Measurements from ENCODE around the gene ASF1B. TPM values are rescaled to one million over a fixed set of nuclear protein-coding genes. Genes with fewer than 3 reads are reported as not detected.

ASF1B gene
- total and polyA plus RNA-seq, 5 donors from 2014 or later: 4.6 to 10.1 (median 8.6) TPM

DNA sequence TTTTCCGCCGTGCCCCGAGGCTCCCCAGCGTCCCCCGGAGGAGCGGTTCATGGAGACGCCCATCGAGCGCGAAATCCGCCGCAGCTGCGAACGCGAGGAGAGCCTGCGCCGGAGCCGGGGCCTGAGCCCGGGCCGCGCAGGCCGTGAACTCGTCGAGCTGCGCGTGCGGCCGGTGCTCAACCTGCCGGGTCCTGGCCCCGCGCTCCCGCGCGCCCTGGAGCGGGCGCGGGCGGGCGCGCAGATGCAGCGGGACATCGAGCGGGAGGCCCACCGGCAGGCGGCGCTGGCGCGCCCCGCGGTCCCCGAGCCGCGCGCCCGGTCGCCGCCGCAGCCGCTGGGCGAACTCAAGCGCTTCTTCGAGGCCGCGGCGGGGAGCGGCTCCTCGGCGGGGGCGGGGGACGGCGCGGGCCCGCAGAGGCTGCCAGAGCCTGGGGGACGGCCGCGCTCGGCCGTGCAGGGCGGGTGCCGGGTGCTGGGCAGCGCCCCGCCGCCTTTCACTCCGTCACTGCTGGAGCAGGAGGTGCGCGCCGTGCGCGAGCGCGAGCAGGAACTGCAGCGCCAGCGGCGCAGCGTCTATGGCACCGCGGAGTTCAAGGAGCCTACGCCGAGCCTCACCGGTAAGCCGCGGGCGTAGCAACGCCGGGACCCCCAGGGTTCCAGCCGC is 63.0 kb downstream of the ASF1B start:
- peak; percentile 64 to 85 (median 83) for DNase-seq
- no peaks in the 10 kb centered on the region for H3K36me3 Mint-ChIP-seq
- H3K27ac ChIP-seq (ENCODE audit: insufficient read depth, low read length, poor library complexity, severe bottlenecking): no peak overlapping the region
- H3K27ac Mint-ChIP-seq: peak overlapping the region in 2 of 3 donors; percentile 88 to 91
- peak; percentile 76 to 81 for ATAC-seq (ENCODE audit: low read depth in 2 of 2)
- H3K4me3 ChIP-seq (ENCODE audit: low read depth, low read length): peak overlapping the region; percentile 64
- H3K27me3 ChIP-seq (ENCODE audit: control insufficient read depth, insufficient read depth, low read length): no peaks in the 10 kb centered on the region
- no peaks in the 10 kb centered on the region for H3K9me3 ChIP-seq (ENCODE audit: control insufficient read depth in 2 of 2, low read length in 2 of 2)
- H3K9me3 Mint-ChIP-seq: no peaks in the 10 kb centered on the region
- H3K27me3 Mint-ChIP-seq: peaks cover 21% of the 10 kb centered on the region
- peaks cover 36% of the 10 kb centered on the region for H3K4me1 ChIP-seq (ENCODE audit: control insufficient read depth, insufficient read depth, low read length, poor library complexity, severe bottlenecking)
- peaks cover 0 to 23% (median 7%) of the 10 kb centered on the region in 4 donors for H3K4me1 Mint-ChIP-seq
- peak overlapping the region; percentile 89 to 98 (median 92) for H3K4me3 Mint-ChIP-seq
- H3K36me3 ChIP-seq (ENCODE audit: control insufficient read depth, insufficient read depth, low read length): no peaks in the 10 kb centered on the region

DNA sequence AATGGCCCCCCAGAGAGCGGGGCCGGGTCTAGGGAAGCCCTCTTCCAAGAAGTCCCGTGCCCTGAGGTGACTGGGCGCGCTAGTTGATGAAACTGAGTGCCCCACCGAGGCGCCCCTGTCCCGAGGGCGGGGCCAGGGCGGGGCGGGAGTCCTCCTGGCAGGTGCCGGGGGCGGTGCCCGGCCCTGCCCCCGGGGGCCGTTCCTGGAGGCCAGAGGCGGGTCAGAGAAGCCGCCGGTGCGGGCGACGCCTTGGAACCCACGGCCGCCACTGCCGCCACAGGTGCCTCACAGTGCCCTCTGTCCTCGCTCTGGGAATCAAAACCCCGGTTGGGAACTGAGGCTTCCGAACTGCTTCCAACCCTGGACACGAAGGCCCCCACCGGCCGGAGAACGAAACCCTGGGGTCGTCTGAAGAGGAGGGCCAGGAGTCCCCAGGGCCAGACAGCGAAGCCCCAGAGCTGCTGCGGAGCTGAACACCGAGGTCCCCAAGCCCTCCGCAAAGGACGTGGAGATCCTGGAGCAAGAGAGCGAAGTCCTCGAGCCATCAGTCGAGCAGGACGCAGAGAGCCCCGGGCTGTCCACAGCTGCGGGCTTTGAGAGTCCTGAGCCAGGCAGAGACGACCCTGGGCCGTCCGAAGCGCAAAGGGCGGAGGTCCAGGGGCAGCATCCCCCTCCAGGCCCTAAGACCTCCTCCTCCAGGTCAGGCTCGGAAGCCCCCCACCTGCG is 63.7 kb downstream of the ASF1B start, which contains the start of gene MISP3:
MISP3 (plus strand) TSS at position 252 of the 726 bp plus-strand sequence. CDS start 524 bp downstream, outside the sequence.
- ATAC-seq (ENCODE audit: low read depth in 2 of 2) (no peak), DNase-seq (peak in 1 of 3 donors; percentile 39)
- Mint-ChIP-seq H3K4me1 (peaks cover 0 to 23% (median 7%) of the 10 kb centered on the region in 4 donors), H3K27me3 (peaks cover 18% of the 10 kb centered on the region), H3K9me3 (no peaks in the 10 kb centered on the region), H3K27ac (peak within 1 kb of the TSS in 2 of 3 donors; percentile 85 to 88), H3K36me3 (no peaks in the 10 kb centered on the region), H3K4me3 (peak within 1 kb of the TSS; percentile 89 to 98 (median 92))
- no peaks in the 10 kb centered on the region for H3K27me3 ChIP-seq (ENCODE audit: control insufficient read depth, insufficient read depth, low read length)
- no peak within 1 kb of the TSS for H3K27ac ChIP-seq (ENCODE audit: insufficient read depth, low read length, poor library complexity, severe bottlenecking)
- H3K4me1 ChIP-seq (ENCODE audit: control insufficient read depth, insufficient read depth, low read length, poor library complexity, severe bottlenecking): peaks cover 36% of the 10 kb centered on the region
- H3K4me3 ChIP-seq (ENCODE audit: low read depth, low read length): peak within 1 kb of the TSS; percentile 2
- no peaks in the 10 kb centered on the region for H3K9me3 ChIP-seq (ENCODE audit: control insufficient read depth in 2 of 2, low read length in 2 of 2)
- H3K36me3 ChIP-seq (ENCODE audit: control insufficient read depth, insufficient read depth, low read length): no peaks in the 10 kb centered on the region

DNA sequence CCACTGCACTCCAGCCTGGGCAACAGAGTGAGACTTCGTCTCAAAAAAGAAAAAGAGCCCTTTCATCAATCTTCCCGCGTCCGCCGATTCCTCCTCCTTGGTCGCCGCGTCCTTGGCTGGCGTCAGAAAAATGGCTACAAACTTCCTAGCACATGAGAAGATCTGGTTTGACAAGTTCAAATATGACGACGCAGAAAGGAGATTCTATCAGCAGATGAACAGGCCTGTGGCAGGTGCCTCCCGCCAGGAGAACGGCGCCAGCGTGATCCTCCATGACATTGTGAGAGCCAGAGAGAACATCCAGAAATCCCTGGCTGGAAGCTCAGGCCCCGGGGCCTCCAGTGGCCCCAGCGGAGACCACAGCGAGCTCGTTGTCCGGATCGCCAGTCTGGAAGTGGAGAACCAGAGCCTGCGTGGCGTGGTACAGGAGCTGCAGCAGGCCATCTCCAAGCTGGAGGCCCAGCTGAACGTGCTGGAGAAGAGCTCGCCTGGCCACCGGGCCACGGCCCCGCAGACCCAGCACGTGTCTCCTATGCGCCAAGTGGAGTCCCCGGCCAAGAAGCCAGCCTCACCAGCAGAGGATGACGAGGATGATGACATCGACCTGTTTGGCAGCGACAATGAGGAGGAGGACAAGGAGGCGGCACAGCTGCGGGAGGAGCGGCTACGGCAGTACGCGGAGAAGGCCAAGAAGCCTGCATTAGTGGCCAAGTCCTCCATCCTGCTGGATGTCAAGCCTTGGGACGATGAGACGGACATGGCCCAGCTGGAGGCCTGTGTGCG is 65.9 kb downstream of the ASF1B start:
- no peaks in the 10 kb centered on the region for H3K36me3 Mint-ChIP-seq
- peaks cover 35% of the 10 kb centered on the region for H3K4me1 ChIP-seq (ENCODE audit: control insufficient read depth, insufficient read depth, low read length, poor library complexity, severe bottlenecking)
- H3K4me3 Mint-ChIP-seq: peak overlapping the region; percentile 29 to 79 (median 52)
- H3K4me3 ChIP-seq (ENCODE audit: low read depth, low read length): no peak overlapping the region
- DNase-seq (no peak), ATAC-seq (ENCODE audit: low read depth in 2 of 2) (no peak)
- peak overlapping the region in 1 of 3 donors; percentile 91 for H3K27ac Mint-ChIP-seq
- no peaks in the 10 kb centered on the region for H3K9me3 ChIP-seq (ENCODE audit: control insufficient read depth in 2 of 2, low read length in 2 of 2)
- H3K4me1 Mint-ChIP-seq: peaks cover 0 to 23% (median 7%) of the 10 kb centered on the region in 4 donors
- no peak overlapping the region for H3K27ac ChIP-seq (ENCODE audit: insufficient read depth, low read length, poor library complexity, severe bottlenecking)
- H3K27me3 ChIP-seq (ENCODE audit: control insufficient read depth, insufficient read depth, low read length): peaks cover 2% of the 10 kb centered on the region
- H3K27me3 Mint-ChIP-seq: peaks cover 18% of the 10 kb centered on the region
- no peaks in the 10 kb centered on the region for H3K36me3 ChIP-seq (ENCODE audit: control insufficient read depth, insufficient read depth, low read length)
- H3K9me3 Mint-ChIP-seq: peaks cover 0 to 1% (median 0%) of the 10 kb centered on the region in 7 donors

Other genes starting within 250 kb of the ASF1B start
- 1.7 TPM for gene BRME1, start 230.5 kb downstream of the ASF1B start, total RNA-seq
- under 1 TPM in 3 of 4 donors, not detected in 1; 0.24 to 0.63 (median 0.53) TPM for gene BRME1, start 230.5 kb downstream of the ASF1B start, polyA plus RNA-seq
- 35.0 TPM for gene CC2D1A, start 230.4 kb downstream of the ASF1B start, total RNA-seq
- gene CC2D1A, start 230.4 kb downstream of the ASF1B start, polyA plus RNA-seq: 1 to 10 TPM; 3.7 to 4.9 (median 4.2) TPM
- not detected for gene PODNL1, start 198.2 kb downstream of the ASF1B start, total RNA-seq
- gene PODNL1, start 198.2 kb downstream of the ASF1B start, polyA plus RNA-seq: under 1 TPM in 1 of 4 donors, not detected in 3; 0.52 TPM
- gene DCAF15, start 184.1 kb downstream of the ASF1B start, total RNA-seq: 82.9 TPM
- 1 to 10 TPM; 5.3 to 7.5 (median 5.9) TPM for gene DCAF15, start 184.1 kb downstream of the ASF1B start, polyA plus RNA-seq
- 23.2 TPM for gene RFX1, start 130.3 kb downstream of the ASF1B start, total RNA-seq
- gene RFX1, start 130.3 kb downstream of the ASF1B start, polyA plus RNA-seq: 1 to 10 TPM in 2 of 4 donors, under 1 TPM in 2; 0.48 to 1.6 (median 0.83) TPM
- gene RLN3, start 108.4 kb downstream of the ASF1B start, total RNA-seq: not detected
- under 1 TPM in 1 of 4 donors, not detected in 3; 0.55 TPM for gene RLN3, start 108.4 kb downstream of the ASF1B start, polyA plus RNA-seq
- gene IL27RA, start 104.8 kb downstream of the ASF1B start, total RNA-seq: 51.9 TPM
- 10 to 100 TPM; 71.2 to 78.4 (median 74.6) TPM for gene IL27RA, start 104.8 kb downstream of the ASF1B start, polyA plus RNA-seq
- not detected for gene PALM3, start 74.5 kb downstream of the ASF1B start, total RNA-seq
- gene PALM3, start 74.5 kb downstream of the ASF1B start, polyA plus RNA-seq: not detected
- 0.91 TPM for gene MISP3, start 63.8 kb downstream of the ASF1B start, total RNA-seq
- gene MISP3, start 63.8 kb downstream of the ASF1B start, polyA plus RNA-seq: under 1 TPM in 3 of 4 donors, not detected in 1; 0.22 to 0.64 (median 0.44) TPM
- not detected for gene C19orf67, start 50.8 kb downstream of the ASF1B start, total RNA-seq
- gene C19orf67, start 50.8 kb downstream of the ASF1B start, polyA plus RNA-seq: not detected
- 24.1 TPM for gene SAMD1, start 45.8 kb downstream of the ASF1B start, total RNA-seq
- 1 to 10 TPM in 2 of 4 donors, under 1 TPM in 2; 0.80 to 1.4 (median 1.0) TPM for gene SAMD1, start 45.8 kb downstream of the ASF1B start, polyA plus RNA-seq
- 40.2 TPM for gene PRKACA, start 18.8 kb downstream of the ASF1B start, total RNA-seq
- gene PRKACA, start 18.8 kb downstream of the ASF1B start, polyA plus RNA-seq: 1 to 10 TPM in 2 of 4 donors, under 1 TPM in 2; 0.47 to 1.8 (median 1.00) TPM
- 8.2 TPM for gene ADGRL1, start 69.6 kb upstream of the ASF1B start, total RNA-seq
- gene ADGRL1, start 69.6 kb upstream of the ASF1B start, polyA plus RNA-seq: under 1 TPM in 3 of 4 donors, not detected in 1; 0.21 to 0.40 (median 0.29) TPM
- 670 TPM for gene ADGRE5, start 244.9 kb upstream of the ASF1B start, total RNA-seq
- gene ADGRE5, start 244.9 kb upstream of the ASF1B start, polyA plus RNA-seq: 100 to 1,000 TPM; 122 to 174 (median 144) TPM